Nephron progenitor cell (in vitro differentiated cells): ENCODE data around the gene NBEA.

Experiments used
- DNase-seq: peaks from one replicate; pipeline ENCODE4 v3.0.0; 2021
- H3K27ac Mint-ChIP-seq: 2 replicates; pipeline ENCODE4 v1.8.0; 2021; ENCODE audit warnings: mild to moderate bottlenecking, moderate library complexity, mixed read lengths
- H3K27me3 Mint-ChIP-seq: 2 replicates; pipeline ENCODE4 v1.8.0; 2021; ENCODE audit warnings: mild to moderate bottlenecking, low read depth, mixed read lengths; ENCODE audit not compliant: poor library complexity
- H3K36me3 Mint-ChIP-seq: 2 replicates; pipeline ENCODE4 v1.8.0; 2021; ENCODE audit warnings: low read depth, mixed read lengths
- H3K4me1 Mint-ChIP-seq: 2 replicates; pipeline ENCODE4 v1.8.0; 2021; ENCODE audit warnings: mixed read lengths
- H3K4me3 Mint-ChIP-seq: 2 replicates; pipeline ENCODE4 v1.8.0; 2021; ENCODE audit warnings: mild to moderate bottlenecking, moderate library complexity, mixed read lengths
- H3K9me3 Mint-ChIP-seq: 2 replicates; pipeline ENCODE4 v1.8.0; 2021; ENCODE audit warnings: mild to moderate bottlenecking, moderate library complexity, mixed read lengths
- TF ChIP-seq, protein P1 (sequence below): fragments of 200-600 bp; sonication (generic); IDR thresholded peaks from 2 replicates; pipeline ENCODE4 v1.5.0; 2021; ENCODE audit warnings: antibody characterized with exemption

The NBEA gene

DNA sequence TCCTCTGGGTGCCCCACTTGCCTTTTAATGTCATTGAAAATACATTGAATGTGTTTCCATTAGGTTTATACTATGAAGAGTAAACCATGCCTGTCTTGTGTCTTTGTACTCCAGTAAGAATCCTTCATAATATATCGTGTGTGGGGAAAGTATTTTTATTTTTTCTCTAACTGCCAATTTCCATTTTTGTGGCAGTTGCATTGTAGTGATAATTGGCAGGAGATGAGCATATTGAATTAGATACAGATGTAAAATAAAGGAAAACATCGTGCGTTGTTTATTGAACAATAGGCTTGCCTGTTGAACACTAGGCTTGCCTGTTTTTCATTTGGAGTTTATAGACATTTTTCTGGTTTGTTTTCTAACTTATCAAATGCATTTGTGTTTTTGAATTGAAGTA lies 218.8 kb downstream of the NBEA start:
- H3K4me1 Mint-ChIP-seq: no peaks in the 10 kb centered on the region
- no peaks in the 10 kb centered on the region for H3K27me3 Mint-ChIP-seq
- H3K36me3 Mint-ChIP-seq: peaks cover 5% of the 10 kb centered on the region
- no peak overlapping the region for H3K27ac Mint-ChIP-seq
- no peaks in the 10 kb centered on the region for H3K9me3 Mint-ChIP-seq
- TF ChIP-seq, protein P1, sequence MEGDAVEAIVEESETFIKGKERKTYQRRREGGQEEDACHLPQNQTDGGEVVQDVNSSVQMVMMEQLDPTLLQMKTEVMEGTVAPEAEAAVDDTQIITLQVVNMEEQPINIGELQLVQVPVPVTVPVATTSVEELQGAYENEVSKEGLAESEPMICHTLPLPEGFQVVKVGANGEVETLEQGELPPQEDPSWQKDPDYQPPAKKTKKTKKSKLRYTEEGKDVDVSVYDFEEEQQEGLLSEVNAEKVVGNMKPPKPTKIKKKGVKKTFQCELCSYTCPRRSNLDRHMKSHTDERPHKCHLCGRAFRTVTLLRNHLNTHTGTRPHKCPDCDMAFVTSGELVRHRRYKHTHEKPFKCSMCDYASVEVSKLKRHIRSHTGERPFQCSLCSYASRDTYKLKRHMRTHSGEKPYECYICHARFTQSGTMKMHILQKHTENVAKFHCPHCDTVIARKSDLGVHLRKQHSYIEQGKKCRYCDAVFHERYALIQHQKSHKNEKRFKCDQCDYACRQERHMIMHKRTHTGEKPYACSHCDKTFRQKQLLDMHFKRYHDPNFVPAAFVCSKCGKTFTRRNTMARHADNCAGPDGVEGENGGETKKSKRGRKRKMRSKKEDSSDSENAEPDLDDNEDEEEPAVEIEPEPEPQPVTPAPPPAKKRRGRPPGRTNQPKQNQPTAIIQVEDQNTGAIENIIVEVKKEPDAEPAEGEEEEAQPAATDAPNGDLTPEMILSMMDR: no peak
- no peak overlapping the region for H3K4me3 Mint-ChIP-seq
- DNase-seq: no peak

DNA sequence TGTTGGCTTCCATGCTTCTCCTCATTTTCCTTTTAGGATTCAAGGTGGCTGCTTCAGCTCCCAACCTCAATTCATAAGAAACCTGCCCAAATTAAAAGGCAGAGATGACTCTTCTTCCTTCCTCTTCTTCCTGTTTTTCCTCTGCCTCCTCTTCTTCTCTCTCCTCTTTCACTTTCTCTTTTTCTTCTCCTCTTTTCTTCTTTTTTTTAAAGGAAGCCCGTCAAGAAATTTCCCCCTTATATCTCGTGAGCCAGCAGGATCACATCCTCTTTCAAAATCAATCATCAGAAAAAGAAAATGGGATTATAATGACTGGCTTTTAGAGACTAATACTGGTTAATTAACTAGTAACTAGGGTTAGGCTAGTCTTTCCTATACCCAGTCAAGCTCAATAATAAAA lies 220.3 kb downstream of the NBEA start:
- TF ChIP-seq, protein P1: no peak
- H3K27ac Mint-ChIP-seq: no peak overlapping the region
- H3K27me3 Mint-ChIP-seq: no peaks in the 10 kb centered on the region
- no peaks in the 10 kb centered on the region for H3K9me3 Mint-ChIP-seq
- no peak for DNase-seq
- no peak overlapping the region for H3K4me3 Mint-ChIP-seq
- peaks cover 4% of the 10 kb centered on the region for H3K36me3 Mint-ChIP-seq
- no peaks in the 10 kb centered on the region for H3K4me1 Mint-ChIP-seq

DNA sequence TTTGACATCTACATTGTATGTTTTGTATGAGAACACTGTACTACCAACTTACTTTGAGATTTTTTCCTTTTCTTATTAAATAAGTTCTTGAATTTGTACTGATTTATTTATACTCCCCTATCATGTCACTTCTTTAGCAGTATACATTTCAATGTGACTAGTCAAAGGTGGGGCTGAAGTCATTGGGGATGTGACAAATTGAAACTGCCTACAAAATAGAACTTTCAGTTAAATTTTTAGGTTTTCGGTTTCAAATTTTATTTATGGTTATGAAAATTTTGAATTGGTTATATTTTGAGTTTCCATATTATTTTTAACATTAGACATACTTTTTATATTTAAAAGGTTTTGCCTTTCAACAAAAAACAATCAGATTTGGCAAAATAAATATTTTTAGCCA lies 221.6 kb downstream of the NBEA start:
- no peaks in the 10 kb centered on the region for H3K27me3 Mint-ChIP-seq

DNA sequence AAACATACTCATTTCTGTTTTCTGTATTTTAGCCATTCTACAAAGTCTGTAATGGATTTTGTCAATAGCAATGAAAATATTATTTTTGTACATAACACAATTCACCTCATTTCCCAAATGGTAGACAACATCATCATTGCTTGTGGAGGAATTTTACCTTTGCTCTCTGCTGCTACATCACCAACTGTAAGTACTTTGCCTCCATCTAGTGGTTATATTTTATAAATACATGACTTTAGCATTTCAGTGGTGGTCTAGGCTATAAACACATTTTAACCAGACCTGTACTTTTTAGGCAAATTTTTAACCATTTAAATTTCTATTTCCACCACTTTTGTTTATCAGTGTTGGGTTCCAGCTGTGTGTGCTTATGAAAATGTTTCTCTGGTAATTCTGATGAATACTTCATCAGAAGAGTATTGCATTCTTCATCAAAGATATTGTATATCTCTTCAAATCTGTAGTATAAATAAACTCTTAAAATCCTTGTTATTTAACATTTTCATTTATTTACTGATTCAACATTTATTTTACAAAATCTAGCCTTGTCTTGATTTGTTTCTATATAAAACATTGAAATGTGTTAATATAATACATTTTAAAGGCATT lies 222.4 kb downstream of the NBEA start:
- no peaks in the 10 kb centered on the region for H3K27me3 Mint-ChIP-seq
- no peaks in the 10 kb centered on the region for H3K4me1 Mint-ChIP-seq
- no peak overlapping the region for H3K27ac Mint-ChIP-seq
- no peak for DNase-seq
- H3K4me3 Mint-ChIP-seq: no peak overlapping the region
- H3K9me3 Mint-ChIP-seq: no peaks in the 10 kb centered on the region
- TF ChIP-seq, protein P1: peak; percentile 69
- H3K36me3 Mint-ChIP-seq: no peaks in the 10 kb centered on the region

More for the DNA sequence above, 221.6 kb downstream of the NBEA start:
- Mint-ChIP-seq H3K4me1 (no peaks in the 10 kb centered on the region), H3K9me3 (no peaks in the 10 kb centered on the region), H3K27ac (no peak overlapping the region), H3K4me3 (no peak overlapping the region), H3K36me3 (peaks cover 4% of the 10 kb centered on the region)
- DNase-seq: no peak
- TF ChIP-seq, protein P1: no peak

DNA sequence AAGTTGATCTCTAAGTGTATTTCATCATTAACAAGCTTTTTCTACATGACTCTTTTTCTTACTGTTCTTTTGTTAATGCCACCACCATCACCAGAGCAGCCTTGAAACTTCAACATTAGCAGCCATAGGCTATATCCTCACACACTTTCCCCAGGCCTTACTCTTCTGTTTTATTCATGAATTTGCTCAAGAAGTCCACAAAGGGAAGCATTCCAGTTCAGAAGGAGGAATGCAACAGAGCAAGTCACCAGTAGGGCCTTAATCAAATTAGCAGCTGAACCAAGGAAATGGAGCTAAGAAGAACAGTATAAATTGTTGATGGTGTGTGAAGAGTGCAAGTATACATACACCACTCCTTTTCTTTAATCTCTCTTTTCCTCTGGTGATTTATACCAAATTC lies 223.1 kb downstream of the NBEA start:
- Mint-ChIP-seq H3K36me3 (no peaks in the 10 kb centered on the region), H3K27me3 (no peaks in the 10 kb centered on the region), H3K27ac (no peak overlapping the region), H3K4me3 (no peak overlapping the region), H3K9me3 (no peaks in the 10 kb centered on the region), H3K4me1 (no peaks in the 10 kb centered on the region)
- DNase-seq: no peak
- TF ChIP-seq, protein P1: no peak

DNA sequence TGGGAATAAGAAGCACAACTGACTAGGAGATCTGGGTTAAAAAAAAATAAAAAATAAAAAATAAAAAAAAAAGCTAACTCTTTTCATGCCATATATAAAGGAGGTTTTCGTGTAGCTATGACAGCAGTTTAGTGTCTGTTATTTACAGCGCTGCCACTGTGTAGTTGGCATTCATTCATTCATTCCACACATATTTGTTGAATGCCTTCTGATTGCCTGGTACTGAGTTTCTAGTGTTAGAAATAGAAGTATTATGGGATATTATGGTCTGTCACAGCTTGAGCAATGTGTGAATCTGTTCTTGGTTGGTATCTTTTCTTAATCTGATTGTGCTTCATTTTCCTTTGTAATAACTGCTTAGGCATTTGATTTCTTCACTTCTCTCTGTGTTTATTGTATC lies 237.4 kb downstream of the NBEA start:
- TF ChIP-seq, protein P1: no peak
- H3K36me3 Mint-ChIP-seq: no peaks in the 10 kb centered on the region
- DNase-seq: no peak
- H3K9me3 Mint-ChIP-seq: no peaks in the 10 kb centered on the region
- H3K4me3 Mint-ChIP-seq: no peak overlapping the region
- H3K4me1 Mint-ChIP-seq: no peaks in the 10 kb centered on the region
- H3K27ac Mint-ChIP-seq: no peak overlapping the region
- H3K27me3 Mint-ChIP-seq: no peaks in the 10 kb centered on the region
